WTC11 (cell line): ENCODE data around the gene EEFSEC.

Source experiments
- TF ChIP-seq, protein P1 (sequence below): sonication (generic); formaldehyde crosslinking; IDR thresholded peaks from 2 replicates; pipeline ENCODE4 v1.8.0; 2022; ENCODE audit warnings: mild to moderate bottlenecking, missing genetic modification reagents
- TF ChIP-seq, protein P2 (sequence below): fragments of 200-600 bp; IDR thresholded peaks from 2 replicates; pipeline ENCODE4 v1.8.0; 2022; ENCODE audit warnings: antibody characterized with exemption

DNA sequence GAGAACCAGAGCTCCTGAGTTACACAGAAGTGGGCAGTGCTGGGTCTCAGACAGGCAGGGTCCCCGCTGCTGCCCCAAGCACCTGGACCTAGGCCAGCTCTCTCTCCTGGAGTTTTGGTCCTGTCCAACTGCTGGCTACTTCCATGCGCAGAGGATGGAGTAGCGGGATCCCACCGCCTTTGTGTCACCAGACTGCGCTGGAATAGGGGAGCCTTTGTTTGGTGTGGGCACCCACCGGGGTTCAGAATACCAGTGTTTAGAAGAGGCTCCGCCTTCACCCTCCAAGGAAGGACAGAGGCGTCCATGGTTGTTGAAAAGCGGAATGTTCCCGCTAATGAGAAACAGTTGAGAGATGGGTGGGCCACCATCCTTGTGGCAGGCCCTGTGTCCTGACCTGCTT is 159.0 kb downstream of the EEFSEC start:
- TF ChIP-seq, protein P1, sequence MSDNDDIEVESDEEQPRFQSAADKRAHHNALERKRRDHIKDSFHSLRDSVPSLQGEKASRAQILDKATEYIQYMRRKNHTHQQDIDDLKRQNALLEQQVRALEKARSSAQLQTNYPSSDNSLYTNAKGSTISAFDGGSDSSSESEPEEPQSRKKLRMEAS (CRISPR knock-in tag) = no peak
- TF ChIP-seq, protein P2, sequence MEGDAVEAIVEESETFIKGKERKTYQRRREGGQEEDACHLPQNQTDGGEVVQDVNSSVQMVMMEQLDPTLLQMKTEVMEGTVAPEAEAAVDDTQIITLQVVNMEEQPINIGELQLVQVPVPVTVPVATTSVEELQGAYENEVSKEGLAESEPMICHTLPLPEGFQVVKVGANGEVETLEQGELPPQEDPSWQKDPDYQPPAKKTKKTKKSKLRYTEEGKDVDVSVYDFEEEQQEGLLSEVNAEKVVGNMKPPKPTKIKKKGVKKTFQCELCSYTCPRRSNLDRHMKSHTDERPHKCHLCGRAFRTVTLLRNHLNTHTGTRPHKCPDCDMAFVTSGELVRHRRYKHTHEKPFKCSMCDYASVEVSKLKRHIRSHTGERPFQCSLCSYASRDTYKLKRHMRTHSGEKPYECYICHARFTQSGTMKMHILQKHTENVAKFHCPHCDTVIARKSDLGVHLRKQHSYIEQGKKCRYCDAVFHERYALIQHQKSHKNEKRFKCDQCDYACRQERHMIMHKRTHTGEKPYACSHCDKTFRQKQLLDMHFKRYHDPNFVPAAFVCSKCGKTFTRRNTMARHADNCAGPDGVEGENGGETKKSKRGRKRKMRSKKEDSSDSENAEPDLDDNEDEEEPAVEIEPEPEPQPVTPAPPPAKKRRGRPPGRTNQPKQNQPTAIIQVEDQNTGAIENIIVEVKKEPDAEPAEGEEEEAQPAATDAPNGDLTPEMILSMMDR = no peak
